Measurements from ENCODE around the gene OCA2.

OCA2 gene

DNA sequence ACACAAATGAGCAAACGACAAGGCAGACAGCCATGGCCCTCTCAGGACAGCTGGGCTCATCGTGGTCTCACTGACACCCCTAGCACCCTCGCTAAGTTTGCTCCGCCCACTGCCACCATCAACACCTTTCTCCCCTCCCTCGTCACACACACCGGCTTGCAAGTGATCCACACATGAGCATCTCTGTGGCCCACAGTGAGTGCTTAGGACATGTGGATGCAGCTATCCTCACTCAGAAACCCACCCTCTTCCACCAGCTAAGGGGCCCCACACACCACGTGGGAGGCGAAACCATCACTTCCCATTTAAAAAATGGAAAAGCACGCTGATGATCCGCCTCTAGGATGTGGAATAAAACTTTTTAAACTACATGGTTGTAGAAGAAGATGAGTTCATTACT lies 105.6 kb downstream of the OCA2 start:
- DNase-seq, result no peak
- Histone ChIP-seq H3K4me3 (ENCODE audit: low read depth, low read length) (no peak overlapping the region), H3K36me3 (no peaks in the 10 kb centered on the region), H3K27ac (no peak overlapping the region), H3K9me3 (ENCODE audit: severe bottlenecking) (no peaks in the 10 kb centered on the region), H3K27me3 (ENCODE audit: insufficient read depth, low read depth, severe bottlenecking) (no peaks in the 10 kb centered on the region)
- TF ChIP-seq, protein P1, sequence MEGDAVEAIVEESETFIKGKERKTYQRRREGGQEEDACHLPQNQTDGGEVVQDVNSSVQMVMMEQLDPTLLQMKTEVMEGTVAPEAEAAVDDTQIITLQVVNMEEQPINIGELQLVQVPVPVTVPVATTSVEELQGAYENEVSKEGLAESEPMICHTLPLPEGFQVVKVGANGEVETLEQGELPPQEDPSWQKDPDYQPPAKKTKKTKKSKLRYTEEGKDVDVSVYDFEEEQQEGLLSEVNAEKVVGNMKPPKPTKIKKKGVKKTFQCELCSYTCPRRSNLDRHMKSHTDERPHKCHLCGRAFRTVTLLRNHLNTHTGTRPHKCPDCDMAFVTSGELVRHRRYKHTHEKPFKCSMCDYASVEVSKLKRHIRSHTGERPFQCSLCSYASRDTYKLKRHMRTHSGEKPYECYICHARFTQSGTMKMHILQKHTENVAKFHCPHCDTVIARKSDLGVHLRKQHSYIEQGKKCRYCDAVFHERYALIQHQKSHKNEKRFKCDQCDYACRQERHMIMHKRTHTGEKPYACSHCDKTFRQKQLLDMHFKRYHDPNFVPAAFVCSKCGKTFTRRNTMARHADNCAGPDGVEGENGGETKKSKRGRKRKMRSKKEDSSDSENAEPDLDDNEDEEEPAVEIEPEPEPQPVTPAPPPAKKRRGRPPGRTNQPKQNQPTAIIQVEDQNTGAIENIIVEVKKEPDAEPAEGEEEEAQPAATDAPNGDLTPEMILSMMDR (IDR thresholded peaks at IDR 0.05; ENCODE audit: low read depth, low read length), result no peak

DNA sequence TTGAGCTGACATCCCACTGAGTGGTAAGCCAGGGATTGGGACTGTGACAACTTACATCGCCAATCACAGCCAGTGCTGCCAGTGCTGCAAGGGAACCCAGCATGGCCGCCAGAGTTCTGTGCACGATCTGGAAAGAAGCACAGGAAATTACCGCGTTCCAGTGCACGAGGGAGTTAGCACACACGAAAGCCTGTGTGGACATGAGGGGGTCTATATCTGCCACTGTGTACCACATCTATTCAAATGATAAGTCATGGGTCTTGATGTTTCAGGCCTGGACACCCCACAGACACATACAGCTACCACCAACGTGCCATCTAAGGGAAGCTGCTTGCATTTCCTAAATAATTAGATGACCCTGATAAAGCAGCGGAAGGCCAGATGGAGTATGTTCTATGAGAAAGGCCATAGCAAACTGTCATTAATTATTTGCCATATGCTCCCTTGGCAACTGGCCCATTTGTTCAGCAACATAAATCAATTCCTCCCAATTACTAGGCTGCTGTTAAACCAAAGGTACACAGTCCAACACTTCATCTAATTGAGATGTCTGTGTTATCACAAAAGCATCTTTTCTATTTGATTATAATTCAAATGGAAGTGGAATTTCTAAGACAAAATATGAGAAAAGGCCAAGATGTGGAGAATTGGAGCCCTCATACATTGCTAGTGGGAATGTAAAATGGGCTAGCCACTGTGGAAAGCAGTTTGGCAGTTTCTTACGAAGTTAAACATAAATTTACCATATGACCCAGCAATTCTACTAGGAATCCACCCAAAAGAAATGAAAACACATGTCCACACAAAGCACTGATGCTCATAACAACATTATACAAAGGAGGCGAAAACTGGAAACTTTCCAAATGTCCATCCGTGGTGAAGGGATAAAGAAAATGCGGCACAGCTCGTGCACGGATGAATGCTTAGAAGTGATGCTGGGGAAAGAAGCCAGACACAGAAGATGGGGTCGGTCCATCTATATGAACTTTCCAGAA lies 108.3 kb downstream of the OCA2 start:
- Histone ChIP-seq H3K9me3 (ENCODE audit: severe bottlenecking) (no peaks in the 10 kb centered on the region), H3K27me3 (ENCODE audit: insufficient read depth, low read depth, severe bottlenecking) (no peaks in the 10 kb centered on the region), H3K4me3 (ENCODE audit: low read depth, low read length) (no peak overlapping the region), H3K36me3 (no peaks in the 10 kb centered on the region), H3K27ac (no peak overlapping the region)
- TF ChIP-seq, protein P1 (IDR thresholded peaks at IDR 0.05; ENCODE audit: low read depth, low read length), result no peak
- DNase-seq, result no peak

DNA sequence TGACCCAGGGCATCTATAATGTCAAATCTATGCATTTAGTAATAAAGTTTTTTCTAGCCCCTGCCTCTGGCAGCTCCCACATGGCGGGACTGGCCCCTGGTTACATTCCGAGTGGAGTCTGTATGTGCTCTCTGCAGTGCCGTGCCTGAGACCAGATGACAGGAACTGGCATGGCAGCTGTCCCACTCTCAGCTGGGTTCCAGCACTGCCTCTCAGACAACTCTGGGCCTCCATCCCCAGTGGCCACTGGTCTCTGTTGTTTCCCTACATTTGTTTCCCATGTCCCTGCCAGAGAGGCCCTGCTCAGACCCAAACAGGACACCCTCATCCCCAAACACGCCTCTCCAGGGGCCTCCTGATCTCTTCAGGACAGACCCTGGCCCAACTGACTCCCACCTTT lies 109.3 kb downstream of the OCA2 start:
- Histone ChIP-seq H3K27ac (no peak overlapping the region), H3K36me3 (no peaks in the 10 kb centered on the region), H3K4me3 (ENCODE audit: low read depth, low read length) (no peak overlapping the region), H3K9me3 (ENCODE audit: severe bottlenecking) (no peaks in the 10 kb centered on the region), H3K27me3 (ENCODE audit: insufficient read depth, low read depth, severe bottlenecking) (no peaks in the 10 kb centered on the region)
- DNase-seq, result no peak
- TF ChIP-seq, protein P1 (IDR thresholded peaks at IDR 0.05; ENCODE audit: low read depth, low read length), result no peak

DNA sequence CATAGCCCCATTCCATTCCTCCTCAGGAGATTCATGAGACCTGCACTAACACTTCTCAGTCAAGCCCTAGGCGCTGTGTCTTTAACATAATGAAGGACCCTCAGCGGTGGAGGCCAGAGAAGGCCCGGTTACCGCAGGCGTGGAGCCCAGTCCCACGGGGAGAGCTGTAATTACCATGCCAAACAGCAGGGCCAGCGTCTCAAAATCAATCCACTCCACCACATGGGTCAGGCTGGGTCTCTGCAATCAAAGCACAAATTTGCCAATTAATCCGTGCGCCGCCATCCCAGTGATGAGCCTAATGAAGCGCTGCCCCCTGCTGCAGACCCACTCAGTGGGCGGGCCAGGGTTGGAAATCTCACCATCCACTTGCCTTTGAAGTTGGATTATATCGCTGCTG lies 109.7 kb downstream of the OCA2 start:
- no peaks in the 10 kb centered on the region for H3K36me3 ChIP-seq
- H3K9me3 ChIP-seq (ENCODE audit: severe bottlenecking), result no peaks in the 10 kb centered on the region
- TF ChIP-seq, protein P1 (IDR thresholded peaks at IDR 0.05; ENCODE audit: low read depth, low read length), result no peak
- no peak for DNase-seq
- H3K27me3 ChIP-seq (ENCODE audit: insufficient read depth, low read depth, severe bottlenecking), result no peaks in the 10 kb centered on the region
- no peak overlapping the region for H3K4me3 ChIP-seq (ENCODE audit: low read depth, low read length)
- H3K27ac ChIP-seq, result no peak overlapping the region

DNA sequence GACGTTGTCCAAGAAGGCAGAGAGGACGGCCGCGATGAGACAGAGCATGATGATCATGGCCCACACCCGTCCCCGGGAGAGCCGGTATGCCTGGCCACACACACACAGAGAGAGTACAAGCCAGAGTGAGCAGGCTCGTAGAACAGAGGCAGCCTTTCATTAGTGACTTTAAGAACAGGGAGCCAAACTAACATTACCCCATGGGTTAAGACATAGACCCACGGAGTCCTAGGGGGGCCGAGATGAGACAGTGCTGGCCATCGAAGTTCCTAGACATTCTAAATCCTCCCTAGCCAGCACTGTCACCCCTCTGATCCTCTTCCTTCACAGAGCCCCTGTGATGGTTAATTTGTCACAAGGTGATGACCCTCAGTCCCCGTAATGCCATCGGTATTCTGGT lies 114.0 kb downstream of the OCA2 start:
- H3K4me3 ChIP-seq (ENCODE audit: low read depth, low read length), result no peak overlapping the region
- DNase-seq, result no peak
- no peaks in the 10 kb centered on the region for H3K9me3 ChIP-seq (ENCODE audit: severe bottlenecking)
- no peaks in the 10 kb centered on the region for H3K36me3 ChIP-seq
- H3K27ac ChIP-seq, result no peak overlapping the region
- TF ChIP-seq, protein P1 (IDR thresholded peaks at IDR 0.05; ENCODE audit: low read depth, low read length), result no peak
- no peaks in the 10 kb centered on the region for H3K27me3 ChIP-seq (ENCODE audit: insufficient read depth, low read depth, severe bottlenecking)
